Neuronal stem cell (in vitro differentiated cells): ENCODE results near the gene GNPTAB.

Source experiments
- DNase-seq: peaks from one replicate; pipeline ENCODE4 v3.0.0-alpha.2; 2013; ENCODE audit warnings: low spot score
- H2AFZ ChIP-seq: one replicate; pipeline ENCODE4 v1.6.1; 2013; ENCODE audit warnings: mild to moderate bottlenecking, low read length, inconsistent platforms
- H2AK5ac ChIP-seq: 2 replicates; pipeline ENCODE4 v1.6.1; 2013; ENCODE audit warnings: low read depth, mild to moderate bottlenecking, inconsistent platforms, low read length, moderate library complexity, mixed read lengths
- H2BK120ac ChIP-seq: 2 replicates; pipeline ENCODE4 v1.6.1; 2013; ENCODE audit warnings: low read depth, mild to moderate bottlenecking, inconsistent platforms, low read length, moderate library complexity, mixed read lengths
- H2BK12ac ChIP-seq: one replicate; pipeline ENCODE4 v1.6.1; 2013; ENCODE audit warnings: low read length, inconsistent platforms
- H2BK15ac ChIP-seq: 2 replicates; pipeline ENCODE4 v1.6.1; 2013; ENCODE audit warnings: mild to moderate bottlenecking, low read length, inconsistent platforms, mixed read lengths
- H2BK5ac ChIP-seq: one replicate; pipeline ENCODE4 v1.6.1; 2013; ENCODE audit warnings: inconsistent platforms, mild to moderate bottlenecking, low read length, moderate library complexity
- H3K14ac ChIP-seq: one replicate; pipeline ENCODE4 v1.6.1; 2013; ENCODE audit warnings: low read length, inconsistent platforms
- H3K18ac ChIP-seq: 2 replicates; pipeline ENCODE4 v1.6.1; 2013; ENCODE audit warnings: low read length, inconsistent platforms
- H3K23ac ChIP-seq: 2 replicates; pipeline ENCODE4 v1.6.1; 2013; ENCODE audit warnings: low read depth, mild to moderate bottlenecking, mixed read lengths, low read length, inconsistent platforms; ENCODE audit not compliant: poor library complexity
- H3K27ac ChIP-seq: replicated peaks from 3 replicates; pipeline ENCODE4 v1.5.1; 2013; ENCODE audit warnings: low read length, inconsistent platforms
- H3K27me3 ChIP-seq, 3 experiments: 2 replicates each; pipeline ENCODE4 v1.6.1; 2013; ENCODE audit warnings: low read length in 3 of 3, mild to moderate bottlenecking in 2 of 3, inconsistent platforms in 1 of 3, low read depth in 1 of 3, mixed read lengths in 1 of 3, moderate library complexity in 1 of 3; ENCODE audit not compliant: control insufficient read depth in 3 of 3, insufficient read depth in 3 of 3
- H3K36me3 ChIP-seq, 2 donors: replicated peaks in 1 of 2; 2 replicates each; pipeline ENCODE4 v1.6.1; 2013; ENCODE audit warnings: low read length in 2 of 2; ENCODE audit not compliant: control insufficient read depth in 2 of 2, insufficient read depth in 2 of 2
- H3K4ac ChIP-seq: 2 replicates; pipeline ENCODE4 v1.6.1; 2013; ENCODE audit warnings: inconsistent platforms, mild to moderate bottlenecking, low read length, moderate library complexity
- H3K4me1 ChIP-seq, 2 donors: 1 replicate in 1 of 2; 2 replicates in 1 of 2; pipeline ENCODE4 v1.6.1; 2013; ENCODE audit warnings: low read length in 2 of 2, low read depth in 1 of 2; ENCODE audit not compliant: control insufficient read depth in 2 of 2, insufficient read depth in 1 of 2
- H3K4me2 ChIP-seq: one replicate; pipeline ENCODE4 v1.6.1; 2013; ENCODE audit warnings: mild to moderate bottlenecking, low read length, inconsistent platforms; ENCODE audit not compliant: insufficient read depth, poor library complexity, severe bottlenecking
- H3K4me3 ChIP-seq, 2 donors: 2 replicates each; pipeline ENCODE4 v1.5.1; 2013; ENCODE audit warnings: low read length in 2 of 2, mild to moderate bottlenecking in 2 of 2, inconsistent platforms in 1 of 2, moderate library complexity in 1 of 2
- H3K79me1 ChIP-seq: one replicate; pipeline ENCODE4 v1.6.1; 2013; ENCODE audit warnings: low read depth, mild to moderate bottlenecking, inconsistent platforms, low read length, moderate library complexity
- H3K9ac ChIP-seq: one replicate; pipeline ENCODE4 v1.6.1; 2013; ENCODE audit warnings: mild to moderate bottlenecking, low read depth, low read length, inconsistent platforms; ENCODE audit not compliant: poor library complexity
- H3K9me3 ChIP-seq, 2 donors: replicated peaks in 1 of 2; 2 replicates each; pipeline versions ENCODE3 to v1.6.1; 2013; ENCODE audit warnings: low read length in 2 of 2, mild to moderate bottlenecking in 2 of 2, inconsistent platforms in 1 of 2, low read depth in 1 of 2, mixed read lengths in 1 of 2, moderate library complexity in 1 of 2; ENCODE audit not compliant: control insufficient read depth in 2 of 2, insufficient read depth in 1 of 2
- H4K8ac ChIP-seq: one replicate; pipeline ENCODE4 v1.6.1; 2013; ENCODE audit warnings: low read depth, mild to moderate bottlenecking, inconsistent platforms, low read length, moderate library complexity
- H4K91ac ChIP-seq: one replicate; pipeline ENCODE4 v1.6.1; 2013; ENCODE audit warnings: low read length, low read depth, mild to moderate bottlenecking, inconsistent platforms; ENCODE audit not compliant: poor library complexity
- whole genome bisulfite sequencing, 2 donors: extraction: QIAGEN DNeasy Blood & Tissue Kit; methylation state at CpG; one replicate each; pipeline ENCODE4 v1.1.7; 2013; ENCODE audit warnings: missing lambda C conversion rate in 2 of 2, mixed read lengths in 1 of 2; ENCODE audit not compliant: insufficient read length in 2 of 2, insufficient replicate concordance in 1 of 2; ENCODE audit errors: extremely low coverage in 2 of 2; 5-methylcytosine and 5-hydroxymethylcytosine counted together

The GNPTAB gene

DNA sequence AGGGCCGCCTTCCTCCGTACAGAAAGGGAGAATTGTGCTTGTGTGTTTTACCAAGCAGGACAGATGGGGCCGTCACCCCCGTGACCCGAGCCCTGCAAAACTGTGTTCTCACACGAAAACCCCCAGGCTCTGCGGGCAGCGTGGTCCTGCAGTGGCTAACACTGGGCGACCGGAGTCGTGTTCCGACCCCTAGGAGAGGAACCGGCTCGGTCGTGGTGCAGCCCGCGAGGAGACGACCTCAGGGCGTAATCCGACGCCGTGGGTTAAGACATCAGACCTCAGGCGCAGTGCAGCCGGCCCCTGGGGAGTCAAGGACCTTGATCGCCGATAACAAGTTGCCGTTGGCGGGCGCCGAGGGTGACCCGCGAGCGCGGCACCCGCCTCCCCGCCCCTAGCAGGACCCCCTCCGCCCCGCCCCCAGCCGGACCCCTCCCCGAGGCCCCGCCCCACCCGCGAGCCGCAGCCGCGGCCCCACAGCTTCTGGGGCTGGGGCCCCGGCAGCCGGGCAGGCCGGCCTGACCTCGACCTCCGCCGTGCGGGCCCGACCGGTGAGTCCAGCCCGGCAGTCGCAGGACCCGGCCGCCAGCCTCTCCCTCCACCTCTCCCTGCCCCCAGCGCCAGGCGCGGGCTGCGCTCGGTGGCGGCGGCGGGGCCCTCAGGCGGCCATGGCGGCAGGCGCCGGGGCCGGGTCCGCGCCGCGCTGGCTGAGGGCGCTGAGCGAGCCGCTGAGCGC is 133.4 kb downstream of the GNPTAB start, which contains the start of gene CHPT1:
Gene CHPT1 (plus strand): TSS at position 444 of the 733 bp plus-strand sequence. CDS start 222 bp downstream, at position 666.
- peak within 1 kb of the TSS; percentile 32 for H2BK15ac ChIP-seq
- no peak within 1 kb of the TSS for H4K8ac ChIP-seq
- peak within 1 kb of the TSS; percentile 81 to 97 for H3K4me3 ChIP-seq
- no peak within 1 kb of the TSS for H2BK120ac ChIP-seq
- H3K9ac ChIP-seq, result peak within 1 kb of the TSS; percentile 90
- no peaks in the 10 kb centered on the region for H3K36me3 ChIP-seq
- no peak within 1 kb of the TSS for H2BK12ac ChIP-seq
- H3K9me3 ChIP-seq, result peaks cover 0 to 4% of the 10 kb centered on the region in 2 donors
- H3K4ac ChIP-seq, result no peak within 1 kb of the TSS
- H2BK5ac ChIP-seq, result no peak within 1 kb of the TSS
- no peak within 1 kb of the TSS for H2AK5ac ChIP-seq
- H4K91ac ChIP-seq, result no peak within 1 kb of the TSS
- peak within 1 kb of the TSS; percentile 99 for H3K4me2 ChIP-seq
- peak; percentile 63 for DNase-seq
- H3K23ac ChIP-seq, result peak within 1 kb of the TSS; percentile 92
- H3K14ac ChIP-seq, result peak within 1 kb of the TSS; percentile 90
- H3K79me1 ChIP-seq, result peaks cover 2% of the 10 kb centered on the region
- peaks cover 0 to 23% (median 20%) of the 10 kb centered on the region in 3 experiments for H3K27me3 ChIP-seq
- peak within 1 kb of the TSS; percentile 95 for H3K18ac ChIP-seq
- WGBS, 2 donors, result no CpG with 5 or more reads among the region's 80 CpGs
- H3K27ac ChIP-seq, result no peak within 1 kb of the TSS
- H2AFZ ChIP-seq, result peak within 1 kb of the TSS; percentile 97
- H3K4me1 ChIP-seq, result peaks cover 0 to 2% of the 10 kb centered on the region in 2 donors

GRCh38 chr12:101696251-101697196 is 134.2 kb downstream of the GNPTAB start:
- Histone ChIP-seq H3K4ac (no peak overlapping the region), H4K8ac (no peak overlapping the region), H3K23ac (no peak overlapping the region), H3K9me3 (peaks cover 0 to 4% of the 10 kb centered on the region in 2 donors), H4K91ac (no peak overlapping the region), H2BK12ac (no peak overlapping the region), H3K4me1 (peaks cover 0 to 2% of the 10 kb centered on the region in 2 donors), H2BK120ac (no peak overlapping the region), H3K27ac (no peak overlapping the region), H3K79me1 (peaks cover 2% of the 10 kb centered on the region), H3K27me3 (peaks cover 0 to 23% (median 22%) of the 10 kb centered on the region in 3 experiments), H3K4me2 (peak overlapping the region; percentile 99), H3K14ac (no peak overlapping the region), H3K9ac (no peak overlapping the region), H3K36me3 (no peaks in the 10 kb centered on the region), H2BK15ac (no peak overlapping the region), H2AFZ (peak overlapping the region; percentile 97), H2BK5ac (no peak overlapping the region), H2AK5ac (no peak overlapping the region), H3K18ac (peak overlapping the region; percentile 90), H3K4me3 (peak overlapping the region; percentile 81 to 93)
- no peak for DNase-seq
- WGBS, 2 donors, result no CpG with 5 or more reads among the region's 18 CpGs

DNA sequence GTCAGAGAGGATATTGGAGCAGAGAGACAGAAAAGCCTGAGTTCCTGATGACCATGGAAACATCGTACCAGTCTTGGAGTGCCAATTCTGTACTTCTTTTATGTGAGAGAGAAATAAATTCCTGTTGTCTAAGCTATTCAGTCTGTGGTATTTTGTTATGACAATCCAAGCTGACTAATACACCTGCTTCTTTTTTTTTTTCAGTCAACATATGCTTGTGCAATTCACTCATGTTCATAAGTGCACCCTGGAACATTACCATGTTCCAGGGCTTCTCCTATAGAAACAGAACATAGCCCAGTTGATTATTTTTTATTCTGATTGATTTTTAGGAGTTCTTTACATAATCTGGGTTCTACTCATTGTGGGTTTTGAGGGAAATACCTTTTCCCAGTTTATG is 135.1 kb downstream of the GNPTAB start:
- H4K8ac ChIP-seq, result no peak overlapping the region
- H3K4me1 ChIP-seq, result peaks cover 0 to 2% of the 10 kb centered on the region in 2 donors
- no peak overlapping the region for H3K23ac ChIP-seq
- no peak overlapping the region for H2BK12ac ChIP-seq
- peaks cover 2% of the 10 kb centered on the region for H3K79me1 ChIP-seq
- no peak overlapping the region for H3K4ac ChIP-seq
- H3K36me3 ChIP-seq, result no peaks in the 10 kb centered on the region
- WGBS, 2 donors, result no CpG with 5 or more reads among the region's 1 CpG
- DNase-seq, result no peak
- H2BK120ac ChIP-seq, result no peak overlapping the region
- no peak overlapping the region for H2BK5ac ChIP-seq
- no peak overlapping the region for H4K91ac ChIP-seq
- H2AK5ac ChIP-seq, result no peak overlapping the region
- H3K18ac ChIP-seq, result no peak overlapping the region
- no peak overlapping the region for H3K4me2 ChIP-seq
- H3K14ac ChIP-seq, result no peak overlapping the region
- peaks cover 0 to 23% (median 22%) of the 10 kb centered on the region in 3 experiments for H3K27me3 ChIP-seq
- H3K9me3 ChIP-seq, result peaks cover 0 to 4% of the 10 kb centered on the region in 2 donors
- H3K9ac ChIP-seq, result no peak overlapping the region
- no peak overlapping the region for H2BK15ac ChIP-seq
- no peak overlapping the region for H3K4me3 ChIP-seq
- no peak overlapping the region for H2AFZ ChIP-seq
- no peak overlapping the region for H3K27ac ChIP-seq
